Retinal pigment epithelial cell (primary cell): Measurements from ENCODE around the gene CEACAM8.
"Not testable (repeated sequence)": the region's sequence is repeated elsewhere in the genome, so short reads cannot be mapped to it uniquely, and the experiment has no call there.

Experiments used
- DNase-seq: peaks from one replicate; pipeline ENCODE4 v3.0.0-alpha.2; 2010; ENCODE audit warnings: low read depth
- H3K4me3 ChIP-seq: 2 replicates; pipeline ENCODE4 v1.5.1; 2011; ENCODE audit warnings: mild to moderate bottlenecking, low read length, control low read depth, moderate library complexity
- CTCF ChIP-seq: conservative IDR thresholded peaks from 2 replicates; pipeline ENCODE4 v1.5.1; 2011; ENCODE audit warnings: low read depth, low read length, control low read depth, inconsistent platforms

CEACAM8 gene

GRCh38 chr19:42558450-42559150 is 36.1 kb downstream of the CEACAM8 start:
- no peak overlapping the region for H3K4me3 ChIP-seq
- TF ChIP-seq CTCF, result no peak
- DNase-seq, result no peak

- not testable (repeated sequence) for DNase-seq, H3K4me3 ChIP-seq
These were observed 37.3 kb downstream of the CEACAM8 start for GRCh38 chr19:42557386-42557871.

- no peak for DNase-seq
- TF ChIP-seq CTCF, result no peak
- no peak overlapping the region for H3K4me3 ChIP-seq
These were observed 38.9 kb downstream of the CEACAM8 start for GRCh38 chr19:42555801-42556200.

GRCh38 chr19:42555317-42555716 is 39.4 kb downstream of the CEACAM8 start:
- DNase-seq, result no peak
- no peak overlapping the region for H3K4me3 ChIP-seq
- no peak for TF ChIP-seq CTCF

- no peak for TF ChIP-seq CTCF
- H3K4me3 ChIP-seq, result no peak overlapping the region
- DNase-seq, result no peak
These were observed 40.6 kb downstream of the CEACAM8 start for GRCh38 chr19:42554046-42554575.

GRCh38 chr19:42553292-42554045 is 41.3 kb downstream of the CEACAM8 start:
- no peak for TF ChIP-seq CTCF
- H3K4me3 ChIP-seq, result no peak overlapping the region
- DNase-seq, result no peak

- TF ChIP-seq CTCF, result no peak
- H3K4me3 ChIP-seq, result no peak overlapping the region
- DNase-seq, result no peak
These were observed 42.3 kb downstream of the CEACAM8 start for GRCh38 chr19:42552086-42553065.

GRCh38 chr19:42550521-42550920 is 44.2 kb downstream of the CEACAM8 start:
- not testable (repeated sequence) for H3K4me3 ChIP-seq

GRCh38 chr19:42549067-42549466 is 45.7 kb downstream of the CEACAM8 start:
- not testable (repeated sequence) for DNase-seq, H3K4me3 ChIP-seq

More at GRCh38 chr19:42550521-42550920, 44.2 kb downstream of the CEACAM8 start:
- not testable (repeated sequence) for DNase-seq
